H1 (cell line): ENCODE data around the gene TBC1D20. TPM values are rescaled to one million over a fixed set of nuclear protein-coding genes. Genes with fewer than 3 reads are reported as not detected.

Experiments used
- CTCF ChIA-PET: fragments of 300-600 bp; sonication (Branson Sonifier 250); formaldehyde crosslinking; loops from one replicate; lab custom pipeline; 2021; ENCODE audit not compliant: partially characterized antibody; lab: Charles Lee
- POLR2A ChIA-PET: fragments of 300-600 bp; sonication (Branson Sonifier 250); formaldehyde crosslinking; loops from one replicate; lab custom pipeline; 2021; ENCODE audit warnings: inconsistent platforms; ENCODE audit not compliant: partially characterized antibody; lab: Charles Lee
- DNase-seq, 2 experiments: peaks; one replicate each; pipeline versions ENCODE4 v3.0.0 to v3.0.0-alpha.2; 2010 to 2022; ENCODE audit warnings: low spot score in 2 of 2, low read depth in 1 of 2, mixed read lengths in 1 of 2
- FAIRE-seq: peaks from 2 replicates; lab custom pipeline; 2011; peaks lifted over from hg19 to GRCh38; lab: Jason Lieb, UNC
- H2AFZ ChIP-seq: 2 replicates; pipeline ENCODE4 v1.8.1; 2012; ENCODE audit warnings: low read length, inconsistent platforms
- H2AK5ac ChIP-seq: 2 replicates; pipeline ENCODE4 v1.6.1; 2013; ENCODE audit warnings: low read depth, low read length
- H2BK120ac ChIP-seq: replicated peaks from 2 replicates; pipeline ENCODE3; 2013; ENCODE audit warnings: low read depth, low read length, inconsistent platforms
- H2BK12ac ChIP-seq: 2 replicates; pipeline ENCODE4 v1.6.1; 2013; ENCODE audit warnings: low read depth, low read length
- H2BK15ac ChIP-seq: 2 replicates; pipeline ENCODE4 v1.6.1; 2013; ENCODE audit warnings: low read length
- H2BK20ac ChIP-seq: 2 replicates; pipeline ENCODE4 v1.6.1; 2013; ENCODE audit warnings: low read length
- H2BK5ac ChIP-seq: 2 replicates; pipeline ENCODE4 v1.6.1; 2013; ENCODE audit warnings: low read depth, low read length
- H3K14ac ChIP-seq: 2 replicates; pipeline ENCODE4 v1.6.1; 2013; ENCODE audit warnings: inconsistent platforms; ENCODE audit not compliant: insufficient read length
- H3K18ac ChIP-seq: 2 replicates; pipeline ENCODE4 v1.6.1; 2013; ENCODE audit warnings: low read length; ENCODE audit errors: extremely low read depth
- H3K23ac ChIP-seq: 2 replicates; pipeline ENCODE4 v1.6.1; 2013; ENCODE audit warnings: inconsistent platforms; ENCODE audit not compliant: insufficient read length
- H3K23me2 ChIP-seq: 2 replicates; pipeline ENCODE4 v1.6.1; 2013; ENCODE audit warnings: low read depth, low read length
- H3K27ac ChIP-seq: 2 replicates; pipeline ENCODE4 v1.6.1; 2011; ENCODE audit warnings: low read depth, low read length, inconsistent platforms
- H3K27me3 ChIP-seq, 4 experiments: replicated peaks in 1 of 4; 1 replicate in 1 of 4; 2 replicates in 3 of 4; pipeline versions ENCODE4 v1.6.1 to v1.8.1; 2011 to 2013; ENCODE audit warnings: low read length in 3 of 4, mild to moderate bottlenecking in 3 of 4, inconsistent platforms in 2 of 4, mixed read lengths in 2 of 4, moderate library complexity in 1 of 4; ENCODE audit not compliant: control insufficient read depth in 3 of 4, insufficient read depth in 3 of 4; ENCODE audit errors: extremely low read depth in 1 of 4
- H3K36me3 ChIP-seq, 4 experiments: 2 replicates each; pipeline versions ENCODE4 v1.6.1 to v1.8.1; 2011 to 2013; ENCODE audit warnings: mild to moderate bottlenecking in 4 of 4, low read length in 3 of 4, moderate library complexity in 2 of 4, control low read depth in 1 of 4, inconsistent platforms in 1 of 4; ENCODE audit not compliant: insufficient read depth in 4 of 4, control insufficient read depth in 2 of 4
- H3K4ac ChIP-seq: replicated peaks from 2 replicates; pipeline ENCODE3; 2013; ENCODE audit warnings: low read length, low read depth, mixed read lengths, inconsistent platforms; ENCODE audit not compliant: insufficient read length
- H3K4me1 ChIP-seq, 4 experiments: replicated peaks in 1 of 4; 1 replicate in 1 of 4; 2 replicates in 3 of 4; pipeline versions ENCODE4 v1.6.1 to v1.8.1; 2011 to 2013; ENCODE audit warnings: low read length in 3 of 4, inconsistent platforms in 2 of 4, mixed read lengths in 1 of 4; ENCODE audit not compliant: insufficient read depth in 4 of 4, control insufficient read depth in 3 of 4
- H3K4me2 ChIP-seq, 2 experiments: 2 replicates each; pipeline versions ENCODE4 v1.6.1 to v1.8.1; 2011 to 2013; ENCODE audit warnings: low read depth in 2 of 2, low read length in 2 of 2, control low read depth in 1 of 2, inconsistent platforms in 1 of 2, mild to moderate bottlenecking in 1 of 2; ENCODE audit not compliant: insufficient read depth in 1 of 2
- H3K4me3 ChIP-seq, 4 experiments: fragments of 200-600, 300-600 bp in 1 of 4; sonication (generic), shearing (Covaris generic), sonication (Bioruptor Twin) in 1 of 4; 2 replicates each; pipeline versions ENCODE4 v1.5.1 to v1.8.1; 2011 to 2016; ENCODE audit warnings: low read length in 4 of 4, low read depth in 3 of 4, control low read depth in 2 of 4, inconsistent platforms in 2 of 4, mild to moderate bottlenecking in 2 of 4, mixed read lengths in 1 of 4, moderate library complexity in 1 of 4; ENCODE audit not compliant: insufficient read depth in 2 of 4; ENCODE audit errors: extremely low read depth in 1 of 4
- H3K56ac ChIP-seq: replicated peaks from 2 replicates; pipeline ENCODE3; 2013; ENCODE audit warnings: low read depth, mild to moderate bottlenecking, mixed read lengths, low read length, inconsistent platforms; ENCODE audit not compliant: insufficient read length
- H3K79me1 ChIP-seq: 2 replicates; pipeline ENCODE4 v1.6.1; 2013; ENCODE audit warnings: low read depth, low read length, control low read depth
- H3K79me2 ChIP-seq, 2 experiments: 2 replicates each; pipeline versions ENCODE4 v1.6.1 to v1.8.1; 2012 to 2013; ENCODE audit warnings: low read length in 2 of 2, mild to moderate bottlenecking in 2 of 2, inconsistent platforms in 1 of 2; ENCODE audit not compliant: insufficient read depth in 2 of 2, control insufficient read depth in 1 of 2
- H3K9ac ChIP-seq, 4 experiments: replicated peaks in 1 of 4; 1 replicate in 1 of 4; 2 replicates in 3 of 4; pipeline versions ENCODE4 v1.6.1 to v1.8.1; 2011 to 2013; ENCODE audit warnings: low read depth in 3 of 4, low read length in 3 of 4, control low read depth in 2 of 4, mild to moderate bottlenecking in 2 of 4, moderate library complexity in 2 of 4, inconsistent platforms in 1 of 4; ENCODE audit errors: extremely low read depth in 1 of 4
- H3K9me3 ChIP-seq, 2 experiments: 2 replicates each; pipeline versions ENCODE4 v1.6.1 to v1.8.1; 2012 to 2013; ENCODE audit warnings: mild to moderate bottlenecking in 2 of 2, moderate library complexity in 2 of 2, control low read depth in 1 of 2, inconsistent platforms in 1 of 2, low read depth in 1 of 2, low read length in 1 of 2, mixed read lengths in 1 of 2; ENCODE audit not compliant: insufficient read depth in 2 of 2
- H4K20me1 ChIP-seq, 2 experiments: replicated peaks in 1 of 2; 2 replicates each; pipeline versions ENCODE3 to v1.8.1; 2011 to 2013; ENCODE audit warnings: inconsistent platforms in 2 of 2, low read length in 2 of 2, mild to moderate bottlenecking in 1 of 2; ENCODE audit not compliant: insufficient read depth in 2 of 2, control insufficient read depth in 1 of 2
- H4K5ac ChIP-seq: 2 replicates; pipeline ENCODE4 v1.6.1; 2013; ENCODE audit warnings: low read length, low read depth, mixed read lengths, inconsistent platforms; ENCODE audit not compliant: insufficient read length
- H4K8ac ChIP-seq: 2 replicates; pipeline ENCODE4 v1.8.0; 2013; ENCODE audit warnings: mild to moderate bottlenecking, moderate library complexity, low read length, inconsistent platforms; ENCODE audit not compliant: insufficient read depth; ENCODE audit errors: extremely low read depth
- H4K91ac ChIP-seq: replicated peaks from 2 replicates; pipeline ENCODE3; 2013; ENCODE audit warnings: low read length, mixed read lengths, inconsistent platforms; ENCODE audit not compliant: insufficient read length
- ASH2L ChIP-seq: fragments of 200-600, 300-600 bp; sonication (generic); IDR thresholded peaks from one replicate; pipeline ENCODE4 v1.7.1; 2017; ENCODE audit warnings: low read length
- FOSL1 ChIP-seq: IDR thresholded peaks from 2 replicates; pipeline ENCODE4 v1.6.1; 2011; ENCODE audit warnings: mild to moderate bottlenecking, low read depth, low read length, moderate library complexity; ENCODE audit not compliant: insufficient read depth
- JUN ChIP-seq: IDR thresholded peaks from 2 replicates; pipeline ENCODE4 v1.6.1; 2011; ENCODE audit warnings: low read depth, mild to moderate bottlenecking, improper control_type of control experiment, low read length
- MAFK ChIP-seq: IDR thresholded peaks from 2 replicates; pipeline ENCODE4 v1.6.1; 2012; ENCODE audit warnings: low read depth, mild to moderate bottlenecking, improper control_type of control experiment, low read length
- RFX5 ChIP-seq: IDR thresholded peaks from 2 replicates; pipeline ENCODE4 v1.6.1; 2011; ENCODE audit warnings: low read depth, low read length, improper control_type of control experiment, borderline replicate concordance
- SIN3A ChIP-seq, 2 experiments: IDR thresholded peaks in 1 of 2; conservative IDR thresholded peaks in 1 of 2; 2 replicates each; pipeline ENCODE4 v1.6.1; 2011 to 2012; ENCODE audit warnings: low read length in 2 of 2, improper control_type of control experiment in 1 of 2, low read depth in 1 of 2, mild to moderate bottlenecking in 1 of 2
- WGBS, 2 experiments: shearing (Covaris generic) in 1 of 2; methylation state at CpG; one replicate each; pipeline versions ENCODE4 v1.1.6 to v1.1.7; 2013 to 2015; ENCODE audit warnings: low lambda C conversion rate in 2 of 2, mixed read lengths in 2 of 2, inconsistent platforms in 1 of 2, low coverage in 1 of 2, missing lambda C conversion rate in 1 of 2; ENCODE audit not compliant: insufficient replicate concordance in 2 of 2, insufficient coverage in 1 of 2, insufficient read length in 1 of 2; ENCODE audit errors: extremely low coverage in 1 of 2, missing lambda C conversion rate in 1 of 2; 5-methylcytosine and 5-hydroxymethylcytosine counted together
- polyA plus RNA-seq, 7 experiments: library from polyadenylated mRNA; depleted of rRNA in 3 of 7; stranded (reverse) in 5 of 7; unstranded in 2 of 7; fragments of >200 nt in 5 of 7; fragments of 200-250 nt in 2 of 7; gene quantifications; 1 replicate in 5 of 7; 2 replicates in 1 of 7; 4 replicates in 1 of 7; pipeline versions ENCODE4 v1.2.1 to v1.2.3, GENCODE V29; 2011 to 2013; ENCODE audit warnings: missing spikeins in 2 of 7, mixed read lengths in 2 of 7
- total RNA-seq: library from RNA; stranded (reverse); fragmentation: NEBNext Ultra II Directional; extraction: Animal tissue kit (Norgen Biotek cat#: 25700); gene quantifications from 2 replicates; pipeline ENCODE4 v1.2.1, GENCODE V29; 2021

Gene TBC1D20
- total and polyA plus RNA-seq, 2 of the 8 experiments (the other 6 are each of a cell fraction or from before 2014, with no cell fraction given) = 14.5 to 17.1 TPM

- H4K20me1 ChIP-seq = peaks cover 0 to 13% of the 10 kb centered on the region in 2 experiments
- no peaks in the 10 kb centered on the region for H3K27me3 ChIP-seq
- H3K9me3 ChIP-seq = peaks cover 0 to 8% of the 10 kb centered on the region in 2 experiments; a peak in 1 of 4 replicates
- no peaks in the 10 kb centered on the region; the same call in 1 of the 2 replicates for H3K79me1 ChIP-seq
- H3K18ac ChIP-seq = no peak overlapping the region
- H3K4me1 ChIP-seq = no peaks in the 10 kb centered on the region; a peak in 3 of 7 replicates
- H4K91ac ChIP-seq = no peak overlapping the region
- H3K4me3 ChIP-seq = no peak overlapping the region
- TF ChIP-seq MAFK (no peak), ASH2L (no peak), FOSL1 (no peak), SIN3A (conservative IDR thresholded peaks at IDR 0.05 in 1 of 2, IDR thresholded peaks at IDR 0.05 in 1 of 2; ENCODE audit: low read depth in 1 of 2, low read length in 2 of 2) (no peak), JUN (no peak), RFX5 (no peak)
- TF ChIP-seq, all 59 proteins: peak for 0
- Histone ChIP-seq H3K56ac (no peak overlapping the region), H2BK15ac (no peak overlapping the region), H3K79me2 (no peaks in the 10 kb centered on the region), H3K23ac (no peak overlapping the region), H3K36me3 (peaks cover 3 to 34% (median 20%) of the 10 kb centered on the region in 4 experiments; a peak in 7 of 8 replicates), H2AK5ac (no peak overlapping the region), H4K5ac (no peak overlapping the region), H3K4ac (no peak overlapping the region), H3K9ac (no peak overlapping the region), H2AFZ (no peak overlapping the region), H3K4me2 (no peak overlapping the region), H3K14ac (no peak overlapping the region), H4K8ac (no peak overlapping the region), H2BK12ac (no peak overlapping the region), H2BK120ac (no peak overlapping the region), H3K27ac (no peak overlapping the region), H2BK5ac (no peak overlapping the region), H2BK20ac (no peak overlapping the region), H3K23me2 (no peaks in the 10 kb centered on the region)
- ChIA-PET POLR2A (interaction anchor here (0.7 to 1.9 kb wide), 2 partner anchors 15 to 73 kb away, joined by 3 to 4 read pairs; partner anchors contain the start of gene NRSN2), CTCF (interaction anchor here (0.6 to 1.1 kb wide), 2 partner anchors 11 to 51 kb away, joined by 4 to 5 read pairs; no protein-coding TSS in a partner anchor)
- DNase-seq = no peak
- 92% methylated on average over 13 of the region's 20 CpGs; no CpG with 5 or more reads in 1 of the 2 experiments for WGBS, 2 experiments
- no peak for FAIRE-seq
Measured at GRCh38 chr20:420166-420620, 42.1 kb downstream of the TBC1D20 start.
